Panc1 (cell line): ENCODE results near the gene TTC3. TPM values are rescaled to one million over a fixed set of nuclear protein-coding genes. Genes with fewer than 3 reads are reported as not detected.

Source experiments
- ATAC-seq: fragments of 200-7000 bp; cut with Tn5 transposase; 2 replicates; pipeline ENCODE4 v1.9.1; 2020; ENCODE audit warnings: mild to moderate bottlenecking, moderate library complexity
- BruUV-seq: library from RNA; stranded (reverse); fragments of 400-500 nt; replicated peaks from 2 replicates; lab custom pipeline; 2021; lab: Mats Ljungman, UMichigan
- CTCF ChIA-PET: fragments of 300-600 bp; sonication (Branson Sonifier 250); formaldehyde crosslinking; loops from one replicate; lab custom pipeline; 2022; ENCODE audit warnings: antibody characterized with exemption; lab: Charles Lee
- POLR2A ChIA-PET: fragments of 300-600 bp; sonication (Branson Sonifier 250); formaldehyde crosslinking; loops from one replicate; lab custom pipeline; 2022; ENCODE audit warnings: antibody characterized with exemption; lab: Charles Lee
- DNase-seq: peaks from one replicate; pipeline ENCODE4 v3.0.0-alpha.2; 2010; ENCODE audit warnings: low read depth, low spot score
- H3K27ac ChIP-seq: 2 replicates; pipeline ENCODE4 v1.5.1; 2011; ENCODE audit warnings: mild to moderate bottlenecking, low read length, inconsistent platforms
- H3K27me3 ChIP-seq: fragments of 200-500 bp; sonication (Bioruptor generic); 2 replicates; pipeline ENCODE4 v1.6.0; 2014; ENCODE audit warnings: low read length, inconsistent platforms; ENCODE audit not compliant: control insufficient read depth, insufficient read depth
- H3K36me3 ChIP-seq: fragments of 200-500 bp; sonication (Bioruptor generic); 2 replicates; pipeline ENCODE4 v1.5.1; 2014; ENCODE audit warnings: inconsistent platforms, mild to moderate bottlenecking, low read length, moderate library complexity; ENCODE audit not compliant: control insufficient read depth, insufficient read depth
- H3K4me1 ChIP-seq: 2 replicates; pipeline ENCODE4 v1.5.1; 2011; ENCODE audit warnings: inconsistent platforms, mild to moderate bottlenecking, low read length, moderate library complexity; ENCODE audit not compliant: control insufficient read depth, insufficient read depth
- H3K4me3 ChIP-seq, 2 experiments: 2 replicates each; pipeline ENCODE4 v1.5.1; 2011 to 2012; ENCODE audit warnings: low read depth in 2 of 2, low read length in 2 of 2, mild to moderate bottlenecking in 2 of 2, inconsistent platforms in 1 of 2, moderate library complexity in 1 of 2
- H3K9me3 ChIP-seq: fragments of 200-500 bp; sonication (Bioruptor generic); 2 replicates; pipeline ENCODE4 v1.5.1; 2014; ENCODE audit warnings: low read depth, mild to moderate bottlenecking, inconsistent platforms, low read length, moderate library complexity; ENCODE audit not compliant: control insufficient read depth, insufficient read depth
- CTCF ChIP-seq: fragments of 450-650 bp; IDR thresholded peaks from 2 replicates; pipeline ENCODE4 v1.5.1; 2017; ENCODE audit warnings: mild to moderate bottlenecking
- POLR2AphosphoS5 ChIP-seq: IDR thresholded peaks from 2 replicates; pipeline ENCODE4 v1.6.1; 2012; ENCODE audit warnings: mild to moderate bottlenecking, low read depth, low read length, moderate library complexity
- REST ChIP-seq, 2 experiments: IDR thresholded peaks; 2 replicates each; pipeline ENCODE4 v1.6.1; 2011 to 2012; ENCODE audit warnings: low read depth in 2 of 2, control low read depth in 1 of 2, low read length in 1 of 2, mild to moderate bottlenecking in 1 of 2, moderate library complexity in 1 of 2; ENCODE audit not compliant: insufficient read depth in 1 of 2
- SIN3A ChIP-seq: IDR thresholded peaks from 2 replicates; pipeline ENCODE4 v1.6.1; 2012; ENCODE audit warnings: low read depth, mild to moderate bottlenecking, low read length, moderate library complexity, borderline replicate concordance; ENCODE audit not compliant: insufficient read depth
- TCF7L2 ChIP-seq: IDR thresholded peaks from 2 replicates; pipeline ENCODE4 v1.6.1; 2011; ENCODE audit warnings: mild to moderate bottlenecking, low read depth, low read length, inconsistent platforms
- in situ Hi-C: cut with HindIII; loops from 2 replicates; pipeline ENCODE4 v1.10.0; 2016; ENCODE audit warnings: low sequenced_read_pairs, low pct_unique_long_range_greater_than_20kb
- intact Hi-C: fragments of 100-400 bp; cut with micrococcal nuclease; formaldehyde crosslinking; loops from one replicate; pipeline ENCODE4 v1.10.0; 2022; ENCODE audit not compliant: unreplicated experiment
- total RNA-seq: library from RNA; stranded (reverse); gene quantifications from one replicate; pipeline ENCODE4 v1.2.1, GENCODE V29; 2021; ENCODE audit not compliant: unreplicated experiment

The TTC3 gene
- total RNA-seq, 1 experiment from 2014 or later, result 83.0 TPM

- Histone ChIP-seq H3K4me1 (peaks cover 14% of the 10 kb centered on the region; the same call in 1 of the 2 replicates), H3K27me3 (no peaks in the 10 kb centered on the region), H3K27ac (peak overlapping the region; percentile 76), H3K9me3 (no peaks in the 10 kb centered on the region), H3K4me3 (peak overlapping the region; percentile 70 to 82), H3K36me3 (no peaks in the 10 kb centered on the region; the same call in 1 of the 2 replicates)
- DNase-seq (no peak), ATAC-seq (peak; percentile 40)
- intact Hi-C loops, result loop anchor here (10.0 kb wide), 1 partner anchor 59 kb away; no protein-coding TSS in a partner anchor
- CTCF ChIA-PET, result no interaction called here
- POLR2A ChIA-PET, result no interaction called here
- BruUV-seq, result no TSS peak
- no peak for TF ChIP-seq REST (IDR thresholded peaks at IDR 0.05; ENCODE audit: insufficient read depth in 1 of 2, low read depth in 2 of 2, low read length in 1 of 2)
- no peak for TF ChIP-seq POLR2AphosphoS5
- no peak for TF ChIP-seq TCF7L2
- TF ChIP-seq CTCF, result no peak
- no peak; the same call in 1 of the 2 replicates for TF ChIP-seq SIN3A
- in situ Hi-C loops, result no loop called here
Measured at GRCh38 chr21:37073417-37074196, 553 bp downstream of the TTC3 start.

GRCh38 chr21:37074197-37074510 lies 1.1 kb downstream of the TTC3 start:
- Histone ChIP-seq H3K4me1 (peaks cover 14% of the 10 kb centered on the region; the same call in 1 of the 2 replicates), H3K27ac (peak overlapping the region; percentile 76), H3K36me3 (no peaks in the 10 kb centered on the region; the same call in 1 of the 2 replicates), H3K4me3 (peak overlapping the region; percentile 70 to 82), H3K27me3 (no peaks in the 10 kb centered on the region), H3K9me3 (no peaks in the 10 kb centered on the region)
- intact Hi-C loops (loop anchor here (10.0 kb wide), 1 partner anchor 59 kb away; no protein-coding TSS in a partner anchor), in situ Hi-C loops (no loop called here)
- no peak for TF ChIP-seq TCF7L2
- no TSS peak for BruUV-seq
- CTCF ChIA-PET, result no interaction called here
- ATAC-seq (no peak), DNase-seq (no peak)
- POLR2A ChIA-PET, result no interaction called here

GRCh38 chr21:37074546-37074945 lies 1.5 kb downstream of the TTC3 start:
- intact Hi-C loops, result loop anchor here (10.0 kb wide), 1 partner anchor 60 kb away; no protein-coding TSS in a partner anchor
- no peak for TF ChIP-seq POLR2AphosphoS5
- TF ChIP-seq REST (IDR thresholded peaks at IDR 0.05; ENCODE audit: insufficient read depth in 1 of 2, low read depth in 2 of 2, low read length in 1 of 2), result no peak
- no peak for TF ChIP-seq TCF7L2
- no peak for TF ChIP-seq SIN3A
- no peak for TF ChIP-seq CTCF
- peak overlapping the region; percentile 76 for H3K27ac ChIP-seq
- in situ Hi-C loops, result no loop called here
- no peak for DNase-seq
- ChIA-PET POLR2A (no interaction called here), CTCF (no interaction called here)
- no peaks in the 10 kb centered on the region; the same call in 1 of the 2 replicates for H3K36me3 ChIP-seq
- peak overlapping the region; percentile 70 to 82 for H3K4me3 ChIP-seq
- H3K27me3 ChIP-seq, result no peaks in the 10 kb centered on the region
- H3K4me1 ChIP-seq, result peaks cover 14% of the 10 kb centered on the region; the same call in 1 of the 2 replicates
- TSS peak; percentile 54 for BruUV-seq
- H3K9me3 ChIP-seq, result no peaks in the 10 kb centered on the region
- no peak for ATAC-seq
